Liver (tissue), 3 donors: ENCODE data around the gene IP6K2.

Source experiments
- GABPA ChIP-seq, 2 donors: IDR thresholded peaks in 1 of 2; conservative IDR thresholded peaks in 1 of 2; 2 replicates each; pipeline ENCODE4 v1.6.1; 2016; ENCODE audit warnings: antibody characterized with exemption in 2 of 2, mild to moderate bottlenecking in 1 of 2, moderate library complexity in 1 of 2
- JUND ChIP-seq, 2 donors: IDR thresholded peaks; 2 replicates each; pipeline ENCODE4 v1.6.1; 2016; ENCODE audit warnings: antibody characterized with exemption in 2 of 2
- RAD21 ChIP-seq, 2 donors: IDR thresholded peaks; 2 replicates each; pipeline ENCODE4 v1.6.1; 2016; ENCODE audit warnings: antibody characterized with exemption in 2 of 2, mild to moderate bottlenecking in 2 of 2
- RXRA ChIP-seq, 2 donors: IDR thresholded peaks; 2 replicates each; pipeline ENCODE4 v1.6.1; 2017 to 2018; ENCODE audit warnings: antibody characterized with exemption in 2 of 2, mild to moderate bottlenecking in 1 of 2
- SP1 ChIP-seq: IDR thresholded peaks from 2 replicates; pipeline ENCODE4 v1.6.1; 2018; ENCODE audit warnings: antibody characterized with exemption, mild to moderate bottlenecking
- TAF1 ChIP-seq: conservative IDR thresholded peaks from 2 replicates; pipeline ENCODE4 v1.6.1; 2016; ENCODE audit warnings: antibody characterized with exemption, mild to moderate bottlenecking
- TF ChIP-seq, protein P1 (sequence below): fragments of 150-350 bp; IDR thresholded peaks from 2 replicates; pipeline ENCODE4 v1.5.1; 2017; ENCODE audit warnings: improper control_type of control experiment, low read depth, low read length; ENCODE audit not compliant: missing input control
- TF ChIP-seq, protein P2 (sequence below): IDR thresholded peaks from 2 replicates; pipeline ENCODE4 v1.6.1; 2016; ENCODE audit warnings: antibody characterized with exemption, mild to moderate bottlenecking
- TF ChIP-seq, protein P3 (sequence below): IDR thresholded peaks from 2 replicates; pipeline ENCODE4 v1.6.1; 2016; ENCODE audit warnings: antibody characterized with exemption
- TF ChIP-seq, protein P4 (sequence below): IDR thresholded peaks from 2 replicates; pipeline ENCODE4 v1.6.1; 2016; ENCODE audit warnings: antibody characterized with exemption
- donor health status: healthy.
- donor health status: healthy.

GRCh38 chr3:48655063-48655462 is 62.0 kb downstream of the IP6K2 start:
- TF ChIP-seq JUND (IDR thresholded peaks at IDR 0.05) (no peak), RAD21 (IDR thresholded peaks at IDR 0.05) (no peak), GABPA (IDR thresholded peaks at IDR 0.05 in 1 of 2, conservative IDR thresholded peaks at IDR 0.05 in 1 of 2) (no peak), RXRA (IDR thresholded peaks at IDR 0.05) (no peak), SP1 (no peak), TAF1 (no peak)
- TF ChIP-seq, protein P1, sequence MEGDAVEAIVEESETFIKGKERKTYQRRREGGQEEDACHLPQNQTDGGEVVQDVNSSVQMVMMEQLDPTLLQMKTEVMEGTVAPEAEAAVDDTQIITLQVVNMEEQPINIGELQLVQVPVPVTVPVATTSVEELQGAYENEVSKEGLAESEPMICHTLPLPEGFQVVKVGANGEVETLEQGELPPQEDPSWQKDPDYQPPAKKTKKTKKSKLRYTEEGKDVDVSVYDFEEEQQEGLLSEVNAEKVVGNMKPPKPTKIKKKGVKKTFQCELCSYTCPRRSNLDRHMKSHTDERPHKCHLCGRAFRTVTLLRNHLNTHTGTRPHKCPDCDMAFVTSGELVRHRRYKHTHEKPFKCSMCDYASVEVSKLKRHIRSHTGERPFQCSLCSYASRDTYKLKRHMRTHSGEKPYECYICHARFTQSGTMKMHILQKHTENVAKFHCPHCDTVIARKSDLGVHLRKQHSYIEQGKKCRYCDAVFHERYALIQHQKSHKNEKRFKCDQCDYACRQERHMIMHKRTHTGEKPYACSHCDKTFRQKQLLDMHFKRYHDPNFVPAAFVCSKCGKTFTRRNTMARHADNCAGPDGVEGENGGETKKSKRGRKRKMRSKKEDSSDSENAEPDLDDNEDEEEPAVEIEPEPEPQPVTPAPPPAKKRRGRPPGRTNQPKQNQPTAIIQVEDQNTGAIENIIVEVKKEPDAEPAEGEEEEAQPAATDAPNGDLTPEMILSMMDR: no peak
- TF ChIP-seq, protein P2, sequence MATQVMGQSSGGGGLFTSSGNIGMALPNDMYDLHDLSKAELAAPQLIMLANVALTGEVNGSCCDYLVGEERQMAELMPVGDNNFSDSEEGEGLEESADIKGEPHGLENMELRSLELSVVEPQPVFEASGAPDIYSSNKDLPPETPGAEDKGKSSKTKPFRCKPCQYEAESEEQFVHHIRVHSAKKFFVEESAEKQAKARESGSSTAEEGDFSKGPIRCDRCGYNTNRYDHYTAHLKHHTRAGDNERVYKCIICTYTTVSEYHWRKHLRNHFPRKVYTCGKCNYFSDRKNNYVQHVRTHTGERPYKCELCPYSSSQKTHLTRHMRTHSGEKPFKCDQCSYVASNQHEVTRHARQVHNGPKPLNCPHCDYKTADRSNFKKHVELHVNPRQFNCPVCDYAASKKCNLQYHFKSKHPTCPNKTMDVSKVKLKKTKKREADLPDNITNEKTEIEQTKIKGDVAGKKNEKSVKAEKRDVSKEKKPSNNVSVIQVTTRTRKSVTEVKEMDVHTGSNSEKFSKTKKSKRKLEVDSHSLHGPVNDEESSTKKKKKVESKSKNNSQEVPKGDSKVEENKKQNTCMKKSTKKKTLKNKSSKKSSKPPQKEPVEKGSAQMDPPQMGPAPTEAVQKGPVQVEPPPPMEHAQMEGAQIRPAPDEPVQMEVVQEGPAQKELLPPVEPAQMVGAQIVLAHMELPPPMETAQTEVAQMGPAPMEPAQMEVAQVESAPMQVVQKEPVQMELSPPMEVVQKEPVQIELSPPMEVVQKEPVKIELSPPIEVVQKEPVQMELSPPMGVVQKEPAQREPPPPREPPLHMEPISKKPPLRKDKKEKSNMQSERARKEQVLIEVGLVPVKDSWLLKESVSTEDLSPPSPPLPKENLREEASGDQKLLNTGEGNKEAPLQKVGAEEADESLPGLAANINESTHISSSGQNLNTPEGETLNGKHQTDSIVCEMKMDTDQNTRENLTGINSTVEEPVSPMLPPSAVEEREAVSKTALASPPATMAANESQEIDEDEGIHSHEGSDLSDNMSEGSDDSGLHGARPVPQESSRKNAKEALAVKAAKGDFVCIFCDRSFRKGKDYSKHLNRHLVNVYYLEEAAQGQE: no peak
- TF ChIP-seq, protein P3, sequence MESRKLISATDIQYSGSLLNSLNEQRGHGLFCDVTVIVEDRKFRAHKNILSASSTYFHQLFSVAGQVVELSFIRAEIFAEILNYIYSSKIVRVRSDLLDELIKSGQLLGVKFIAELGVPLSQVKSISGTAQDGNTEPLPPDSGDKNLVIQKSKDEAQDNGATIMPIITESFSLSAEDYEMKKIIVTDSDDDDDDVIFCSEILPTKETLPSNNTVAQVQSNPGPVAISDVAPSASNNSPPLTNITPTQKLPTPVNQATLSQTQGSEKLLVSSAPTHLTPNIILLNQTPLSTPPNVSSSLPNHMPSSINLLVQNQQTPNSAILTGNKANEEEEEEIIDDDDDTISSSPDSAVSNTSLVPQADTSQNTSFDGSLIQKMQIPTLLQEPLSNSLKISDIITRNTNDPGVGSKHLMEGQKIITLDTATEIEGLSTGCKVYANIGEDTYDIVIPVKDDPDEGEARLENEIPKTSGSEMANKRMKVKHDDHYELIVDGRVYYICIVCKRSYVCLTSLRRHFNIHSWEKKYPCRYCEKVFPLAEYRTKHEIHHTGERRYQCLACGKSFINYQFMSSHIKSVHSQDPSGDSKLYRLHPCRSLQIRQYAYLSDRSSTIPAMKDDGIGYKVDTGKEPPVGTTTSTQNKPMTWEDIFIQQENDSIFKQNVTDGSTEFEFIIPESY: no peak
- TF ChIP-seq, protein P4, sequence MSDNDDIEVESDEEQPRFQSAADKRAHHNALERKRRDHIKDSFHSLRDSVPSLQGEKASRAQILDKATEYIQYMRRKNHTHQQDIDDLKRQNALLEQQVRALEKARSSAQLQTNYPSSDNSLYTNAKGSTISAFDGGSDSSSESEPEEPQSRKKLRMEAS: no peak
